Stomach (tissue), 9 donors: ENCODE data around the gene NEDD4L. TPM values are rescaled to one million over a fixed set of nuclear protein-coding genes. Genes with fewer than 3 reads are reported as not detected.
A peak's percentile ranks its signal among the peaks of the same experiment; 100 is the strongest.

Experiments used
- DNase-seq, 2 donors: peaks; one replicate each; pipeline versions ENCODE4 v3.0.0 to v3.0.0-alpha.2; 2013 to 2019
- H3K27ac ChIP-seq, 5 donors: fragments of 200-600 bp in 4 of 5; sonication (generic) in 4 of 5; one replicate each; pipeline ENCODE4 v1.5.1; 2013 to 2019; ENCODE audit warnings: mild to moderate bottlenecking in 1 of 5, moderate library complexity in 1 of 5
- H3K27me3 ChIP-seq, 3 donors: fragments of 200-600 bp; sonication (generic); one replicate each; pipeline ENCODE4 v1.5.1; 2017 to 2019; ENCODE audit warnings: mixed run types in 1 of 3
- H3K36me3 ChIP-seq, 4 donors: fragments of 200-600 bp; sonication (generic); 1 replicate in 3 of 4; 2 replicates in 1 of 4; pipeline ENCODE4 v1.5.1; 2016 to 2019
- H3K4me1 ChIP-seq, 4 donors: fragments of 200-600 bp; sonication (generic); one replicate each; pipeline ENCODE4 v1.5.1; 2016 to 2019
- H3K4me3 ChIP-seq, 4 donors: fragments of 200-600 bp; sonication (generic) in 3 of 4; one replicate each; pipeline ENCODE4 v1.5.1; 2016 to 2019; ENCODE audit warnings: mild to moderate bottlenecking in 1 of 4
- H3K9me3 ChIP-seq, 4 donors: fragments of 200-600 bp; sonication (generic); one replicate each; pipeline ENCODE4 v1.5.1; 2016 to 2019
- EP300 ChIP-seq: sonication (generic); formaldehyde crosslinking; IDR thresholded peaks from one replicate; pipeline ENCODE4 v1.6.1; 2017; ENCODE audit warnings: antibody characterized with exemption
- POLR2A ChIP-seq, 4 donors: fragments of 450-650 bp; IDR thresholded peaks; one replicate each; pipeline ENCODE4 v1.6.1; 2016; ENCODE audit warnings: antibody characterized with exemption in 4 of 4, control low read depth in 2 of 4, mild to moderate bottlenecking in 1 of 4, moderate library complexity in 1 of 4
- POLR2AphosphoS5 ChIP-seq, 3 donors: sonication (generic); formaldehyde crosslinking; IDR thresholded peaks; one replicate each; pipeline ENCODE4 v1.6.1; 2016; ENCODE audit warnings: antibody characterized with exemption in 3 of 3
- WGBS, 5 donors: extraction: QIAGEN DNeasy Blood & Tissue Kit in 3 of 5; methylation state at CpG; one replicate each; pipeline versions ENCODE4 v1.1.5 to v1.1.7; 2013 to 2018; 5-methylcytosine and 5-hydroxymethylcytosine counted together
- intact Hi-C: fragments of 100-400 bp; cut with DNase I; formaldehyde crosslinking; loops from one replicate; pipeline ENCODE4 v1.15.1; 2023; ENCODE audit warnings: low total_unique reads
- polyA plus RNA-seq, 3 donors: library from polyadenylated mRNA; stranded (reverse); fragments of 200-250 nt; gene quantifications; one replicate each; pipeline ENCODE4 v1.2.3, GENCODE V29; 2013
- total RNA-seq, 5 donors: library from RNA; depleted of rRNA; stranded (reverse); fragments of >200 nt; gene quantifications; one replicate each; pipeline versions ENCODE4 v1.1.0 to v1.2.3, GENCODE V29; 2014 to 2016
- TF ChIP-seq, protein P1 (sequence below), 7 experiments: fragments of 450-650 bp in 4 of 7; fragments of 200-600 bp in 3 of 7; sonication (generic) in 3 of 7; IDR thresholded peaks; one replicate each; pipeline ENCODE4 v1.5.1; 2016 to 2019; ENCODE audit warnings: antibody characterized with exemption in 7 of 7, control low read depth in 2 of 7, mild to moderate bottlenecking in 1 of 7
- donor health status: healthy with polysubstance abuse.
- donor health status: Bipolar disorder and iron deficiency.
- donor health status: healthy.

NEDD4L gene
- total and polyA plus RNA-seq, 8 donors = 46.1 to 315 (median 129) TPM

DNA sequence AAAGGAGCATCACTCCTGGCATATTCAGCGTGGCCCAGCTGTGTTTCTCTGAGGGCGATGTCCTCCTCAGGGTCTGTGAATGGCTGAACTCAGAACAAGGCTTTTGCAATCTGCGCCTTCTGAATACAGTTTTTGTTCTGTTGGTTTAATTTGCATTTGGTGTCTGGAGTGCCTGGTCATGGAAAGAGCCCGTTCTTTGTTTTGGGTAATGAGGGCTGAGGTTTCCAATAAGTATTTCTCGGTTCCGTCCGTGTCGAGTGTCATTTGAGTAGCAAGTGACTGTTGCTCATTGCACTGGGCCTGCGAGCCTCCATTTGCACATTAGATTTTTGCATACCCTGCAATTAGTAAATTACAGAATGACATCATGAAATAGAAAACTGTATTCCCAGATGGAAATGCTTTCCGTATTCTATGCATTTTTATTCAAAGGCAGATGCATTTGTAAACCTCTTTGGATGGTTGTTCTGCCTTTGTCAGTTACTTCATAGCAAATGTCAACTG is 57.3 kb downstream of the NEDD4L start:
- H3K9me3 ChIP-seq = no peaks in the 10 kb centered on the region
- no peak overlapping the region for H3K4me3 ChIP-seq
- 88 to 97% (median 92%) methylated on average over 10 of the region's 10 CpGs for WGBS, 5 donors
- H3K27me3 ChIP-seq = no peaks in the 10 kb centered on the region
- intact Hi-C loops = no loop called here
- H3K36me3 ChIP-seq = no peaks in the 10 kb centered on the region
- H3K4me1 ChIP-seq = peaks cover 16 to 56% (median 38%) of the 10 kb centered on the region in 4 donors
- no peak for DNase-seq
- H3K27ac ChIP-seq = no peak overlapping the region
- TF ChIP-seq, protein P1, sequence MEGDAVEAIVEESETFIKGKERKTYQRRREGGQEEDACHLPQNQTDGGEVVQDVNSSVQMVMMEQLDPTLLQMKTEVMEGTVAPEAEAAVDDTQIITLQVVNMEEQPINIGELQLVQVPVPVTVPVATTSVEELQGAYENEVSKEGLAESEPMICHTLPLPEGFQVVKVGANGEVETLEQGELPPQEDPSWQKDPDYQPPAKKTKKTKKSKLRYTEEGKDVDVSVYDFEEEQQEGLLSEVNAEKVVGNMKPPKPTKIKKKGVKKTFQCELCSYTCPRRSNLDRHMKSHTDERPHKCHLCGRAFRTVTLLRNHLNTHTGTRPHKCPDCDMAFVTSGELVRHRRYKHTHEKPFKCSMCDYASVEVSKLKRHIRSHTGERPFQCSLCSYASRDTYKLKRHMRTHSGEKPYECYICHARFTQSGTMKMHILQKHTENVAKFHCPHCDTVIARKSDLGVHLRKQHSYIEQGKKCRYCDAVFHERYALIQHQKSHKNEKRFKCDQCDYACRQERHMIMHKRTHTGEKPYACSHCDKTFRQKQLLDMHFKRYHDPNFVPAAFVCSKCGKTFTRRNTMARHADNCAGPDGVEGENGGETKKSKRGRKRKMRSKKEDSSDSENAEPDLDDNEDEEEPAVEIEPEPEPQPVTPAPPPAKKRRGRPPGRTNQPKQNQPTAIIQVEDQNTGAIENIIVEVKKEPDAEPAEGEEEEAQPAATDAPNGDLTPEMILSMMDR (IDR thresholded peaks at IDR 0.05) = no peak
- TF ChIP-seq EP300 (no peak), POLR2A (IDR thresholded peaks at IDR 0.05) (no peak), POLR2AphosphoS5 (IDR thresholded peaks at IDR 0.05) (no peak)

DNA sequence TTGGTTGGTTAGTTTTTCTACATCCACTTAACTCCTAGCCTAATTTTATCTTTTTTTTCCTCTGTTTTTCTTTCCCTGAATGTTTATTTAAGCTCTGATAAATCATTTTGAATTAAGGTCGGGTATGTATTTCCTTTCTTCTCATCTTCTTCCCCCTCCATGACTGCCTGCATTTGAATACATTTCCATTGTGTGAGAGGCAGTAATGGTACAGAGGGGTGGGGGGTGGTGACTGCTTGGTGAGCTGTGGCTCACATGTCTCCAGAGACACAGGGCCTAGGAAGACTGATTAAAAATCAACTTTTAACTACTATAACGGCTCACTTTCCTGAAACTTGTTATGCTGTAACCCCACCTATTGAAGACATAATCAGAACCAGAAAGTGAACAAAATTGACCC is 58.0 kb downstream of the NEDD4L start:
- H3K36me3 ChIP-seq = no peaks in the 10 kb centered on the region
- DNase-seq = no peak
- intact Hi-C loops = no loop called here
- TF ChIP-seq POLR2AphosphoS5 (IDR thresholded peaks at IDR 0.05) (no peak), EP300 (no peak), POLR2A (IDR thresholded peaks at IDR 0.05) (no peak)
- TF ChIP-seq, protein P1 (IDR thresholded peaks at IDR 0.05) = no peak
- H3K9me3 ChIP-seq = no peaks in the 10 kb centered on the region
- 30 to 46% (median 37%) methylated on average over 2 of the region's 2 CpGs for WGBS, 5 donors
- peaks cover 9 to 56% (median 36%) of the 10 kb centered on the region in 4 donors for H3K4me1 ChIP-seq
- no peak overlapping the region for H3K27ac ChIP-seq
- no peak overlapping the region for H3K4me3 ChIP-seq
- no peaks in the 10 kb centered on the region for H3K27me3 ChIP-seq

DNA sequence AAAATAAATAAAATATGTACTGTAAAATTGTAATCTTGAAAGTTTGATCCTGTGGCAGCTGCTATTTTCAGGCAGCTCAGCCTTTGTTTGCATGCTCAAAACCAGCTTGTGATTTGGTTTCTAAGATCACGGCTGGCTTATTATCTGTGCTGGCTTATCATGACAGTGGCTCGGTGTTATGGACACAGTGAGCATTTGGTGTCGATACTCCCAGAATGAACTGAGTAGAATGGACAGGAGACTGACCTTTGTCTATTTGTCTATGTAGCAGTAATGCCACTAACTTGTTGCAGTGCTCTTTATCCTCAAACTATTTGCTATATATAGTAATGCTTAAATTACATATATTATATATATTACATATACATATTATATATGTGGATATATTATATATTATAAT is 58.8 kb downstream of the NEDD4L start:
- DNase-seq = no peak

DNA sequence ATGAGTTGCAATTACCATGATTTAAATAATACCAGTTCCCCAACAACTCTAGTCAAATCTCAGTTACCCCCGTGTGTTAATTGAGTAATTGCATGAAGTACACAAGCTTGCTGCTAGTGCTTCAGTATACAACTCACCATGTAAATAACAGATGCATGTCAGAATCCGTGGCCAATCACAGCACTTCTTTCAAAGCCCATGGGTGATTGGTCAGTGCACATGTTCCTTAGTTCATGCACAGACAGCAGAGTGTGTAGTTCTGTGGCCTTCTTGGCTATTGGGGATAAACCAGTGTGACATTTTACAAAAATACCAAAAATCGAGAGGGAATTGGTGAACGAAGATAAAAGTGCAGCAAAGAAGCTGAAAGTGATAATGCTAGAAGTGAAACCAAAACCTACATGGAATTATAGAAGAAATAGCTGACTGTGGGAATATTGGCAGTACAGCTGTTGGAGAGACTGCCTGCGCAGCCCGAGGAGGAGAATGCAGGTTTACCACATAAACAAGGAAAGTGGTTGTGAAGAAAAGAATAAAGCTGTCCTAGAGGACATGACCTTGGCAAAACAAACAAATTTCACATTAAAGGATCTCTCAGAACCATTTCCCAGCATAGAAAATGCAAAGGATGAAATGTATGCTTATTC is 59.4 kb downstream of the NEDD4L start:
- Histone ChIP-seq H3K4me1 (peaks cover 0 to 49% (median 23%) of the 10 kb centered on the region in 4 donors), H3K9me3 (no peaks in the 10 kb centered on the region), H3K4me3 (peak overlapping the region in 1 of 4 donors; percentile 17), H3K27me3 (no peaks in the 10 kb centered on the region), H3K36me3 (no peaks in the 10 kb centered on the region), H3K27ac (peak overlapping the region in 2 of 5 donors; percentile 10 to 17)
- TF ChIP-seq POLR2A (IDR thresholded peaks at IDR 0.05) = no peak
- no peak for TF ChIP-seq EP300
- TF ChIP-seq, protein P1 (IDR thresholded peaks at IDR 0.05) = no peak
- no peak for TF ChIP-seq POLR2AphosphoS5 (IDR thresholded peaks at IDR 0.05)
- DNase-seq = no peak
- 31 to 41% (median 38%) methylated on average over 6 of the region's 6 CpGs for WGBS, 5 donors
- intact Hi-C loops = no loop called here

More for the DNA sequence above, 58.8 kb downstream of the NEDD4L start:
- Histone ChIP-seq H3K4me3 (no peak overlapping the region), H3K9me3 (no peaks in the 10 kb centered on the region), H3K27ac (no peak overlapping the region), H3K4me1 (peaks cover 1 to 49% (median 28%) of the 10 kb centered on the region in 4 donors), H3K27me3 (no peaks in the 10 kb centered on the region), H3K36me3 (no peaks in the 10 kb centered on the region)
- WGBS, 5 donors = 25 to 55% (median 43%) methylated on average over 3 of the region's 3 CpGs
- intact Hi-C loops = no loop called here
- TF ChIP-seq POLR2AphosphoS5 (IDR thresholded peaks at IDR 0.05) = no peak

DNA sequence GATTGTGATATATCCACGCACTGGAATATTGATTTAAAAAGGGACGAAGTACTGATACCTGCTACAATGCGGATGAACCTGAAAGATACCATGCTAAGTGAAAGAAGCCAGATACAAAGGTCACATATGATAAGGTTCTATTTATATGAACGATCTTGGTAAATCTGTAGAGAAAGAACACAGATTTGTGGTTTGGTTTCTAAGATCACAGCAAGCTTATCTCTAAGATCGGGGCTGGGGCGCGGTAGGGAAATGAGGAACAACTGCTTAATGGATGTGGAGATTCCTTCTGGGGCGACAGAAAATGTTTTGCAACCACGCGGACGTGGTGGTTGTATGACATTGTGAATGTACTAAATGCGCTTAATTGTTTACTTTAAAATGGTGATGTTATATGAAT is 60.1 kb downstream of the NEDD4L start:
- WGBS, 5 donors = 57 to 67% (median 60%) methylated on average over 12 of the region's 12 CpGs
- H3K9me3 ChIP-seq = no peaks in the 10 kb centered on the region
- no peaks in the 10 kb centered on the region for H3K27me3 ChIP-seq
- H3K4me3 ChIP-seq = no peak overlapping the region
- no peak for DNase-seq
- TF ChIP-seq POLR2AphosphoS5 (IDR thresholded peaks at IDR 0.05) (no peak), POLR2A (IDR thresholded peaks at IDR 0.05) (no peak), EP300 (no peak)
- TF ChIP-seq, protein P1 (IDR thresholded peaks at IDR 0.05) = no peak
- peaks cover 0 to 49% (median 23%) of the 10 kb centered on the region in 4 donors for H3K4me1 ChIP-seq
- peak overlapping the region in 1 of 5 donors; percentile 17 for H3K27ac ChIP-seq
- H3K36me3 ChIP-seq = no peaks in the 10 kb centered on the region
- intact Hi-C loops = no loop called here
